H1 (cell line): ENCODE results near the gene DPP10. TPM values are rescaled to one million over a fixed set of nuclear protein-coding genes. Genes with fewer than 3 reads are reported as not detected.

ENCODE experiments used
- CTCF ChIA-PET: fragments of 300-600 bp; sonication (Branson Sonifier 250); formaldehyde crosslinking; loops from one replicate; lab custom pipeline; 2021; ENCODE audit not compliant: partially characterized antibody; lab: Charles Lee
- POLR2A ChIA-PET: fragments of 300-600 bp; sonication (Branson Sonifier 250); formaldehyde crosslinking; loops from one replicate; lab custom pipeline; 2021; ENCODE audit warnings: inconsistent platforms; ENCODE audit not compliant: partially characterized antibody; lab: Charles Lee
- DNase-seq, 2 experiments: peaks; one replicate each; pipeline versions ENCODE4 v3.0.0 to v3.0.0-alpha.2; 2010 to 2022; ENCODE audit warnings: low spot score in 2 of 2, low read depth in 1 of 2, mixed read lengths in 1 of 2
- FAIRE-seq: peaks from 2 replicates; lab custom pipeline; 2011; peaks lifted over from hg19 to GRCh38; lab: Jason Lieb, UNC
- H2AFZ ChIP-seq: 2 replicates; pipeline ENCODE4 v1.8.1; 2012; ENCODE audit warnings: low read length, inconsistent platforms
- H2AK5ac ChIP-seq: 2 replicates; pipeline ENCODE4 v1.6.1; 2013; ENCODE audit warnings: low read depth, low read length
- H2BK120ac ChIP-seq: replicated peaks from 2 replicates; pipeline ENCODE3; 2013; ENCODE audit warnings: low read depth, low read length, inconsistent platforms
- H2BK12ac ChIP-seq: 2 replicates; pipeline ENCODE4 v1.6.1; 2013; ENCODE audit warnings: low read depth, low read length
- H2BK15ac ChIP-seq: 2 replicates; pipeline ENCODE4 v1.6.1; 2013; ENCODE audit warnings: low read length
- H2BK20ac ChIP-seq: 2 replicates; pipeline ENCODE4 v1.6.1; 2013; ENCODE audit warnings: low read length
- H2BK5ac ChIP-seq: 2 replicates; pipeline ENCODE4 v1.6.1; 2013; ENCODE audit warnings: low read depth, low read length
- H3K14ac ChIP-seq: 2 replicates; pipeline ENCODE4 v1.6.1; 2013; ENCODE audit warnings: inconsistent platforms; ENCODE audit not compliant: insufficient read length
- H3K18ac ChIP-seq: 2 replicates; pipeline ENCODE4 v1.6.1; 2013; ENCODE audit warnings: low read length; ENCODE audit errors: extremely low read depth
- H3K23ac ChIP-seq: 2 replicates; pipeline ENCODE4 v1.6.1; 2013; ENCODE audit warnings: inconsistent platforms; ENCODE audit not compliant: insufficient read length
- H3K23me2 ChIP-seq: 2 replicates; pipeline ENCODE4 v1.6.1; 2013; ENCODE audit warnings: low read depth, low read length
- H3K27ac ChIP-seq: 2 replicates; pipeline ENCODE4 v1.6.1; 2011; ENCODE audit warnings: low read depth, low read length, inconsistent platforms
- H3K27me3 ChIP-seq, 4 experiments: replicated peaks in 1 of 4; 1 replicate in 1 of 4; 2 replicates in 3 of 4; pipeline versions ENCODE4 v1.6.1 to v1.8.1; 2011 to 2013; ENCODE audit warnings: low read length in 3 of 4, mild to moderate bottlenecking in 3 of 4, inconsistent platforms in 2 of 4, mixed read lengths in 2 of 4, moderate library complexity in 1 of 4; ENCODE audit not compliant: control insufficient read depth in 3 of 4, insufficient read depth in 3 of 4; ENCODE audit errors: extremely low read depth in 1 of 4
- H3K36me3 ChIP-seq, 4 experiments: 2 replicates each; pipeline versions ENCODE4 v1.6.1 to v1.8.1; 2011 to 2013; ENCODE audit warnings: mild to moderate bottlenecking in 4 of 4, low read length in 3 of 4, moderate library complexity in 2 of 4, control low read depth in 1 of 4, inconsistent platforms in 1 of 4; ENCODE audit not compliant: insufficient read depth in 4 of 4, control insufficient read depth in 2 of 4
- H3K4ac ChIP-seq: replicated peaks from 2 replicates; pipeline ENCODE3; 2013; ENCODE audit warnings: low read length, low read depth, mixed read lengths, inconsistent platforms; ENCODE audit not compliant: insufficient read length
- H3K4me1 ChIP-seq, 4 experiments: replicated peaks in 1 of 4; 1 replicate in 1 of 4; 2 replicates in 3 of 4; pipeline versions ENCODE4 v1.6.1 to v1.8.1; 2011 to 2013; ENCODE audit warnings: low read length in 3 of 4, inconsistent platforms in 2 of 4, mixed read lengths in 1 of 4; ENCODE audit not compliant: insufficient read depth in 4 of 4, control insufficient read depth in 3 of 4
- H3K4me2 ChIP-seq, 2 experiments: 2 replicates each; pipeline versions ENCODE4 v1.6.1 to v1.8.1; 2011 to 2013; ENCODE audit warnings: low read depth in 2 of 2, low read length in 2 of 2, control low read depth in 1 of 2, inconsistent platforms in 1 of 2, mild to moderate bottlenecking in 1 of 2; ENCODE audit not compliant: insufficient read depth in 1 of 2
- H3K4me3 ChIP-seq, 4 experiments: fragments of 200-600, 300-600 bp in 1 of 4; sonication (generic), shearing (Covaris generic), sonication (Bioruptor Twin) in 1 of 4; 2 replicates each; pipeline versions ENCODE4 v1.5.1 to v1.8.1; 2011 to 2016; ENCODE audit warnings: low read length in 4 of 4, low read depth in 3 of 4, control low read depth in 2 of 4, inconsistent platforms in 2 of 4, mild to moderate bottlenecking in 2 of 4, mixed read lengths in 1 of 4, moderate library complexity in 1 of 4; ENCODE audit not compliant: insufficient read depth in 2 of 4; ENCODE audit errors: extremely low read depth in 1 of 4
- H3K56ac ChIP-seq: replicated peaks from 2 replicates; pipeline ENCODE3; 2013; ENCODE audit warnings: low read depth, mild to moderate bottlenecking, mixed read lengths, low read length, inconsistent platforms; ENCODE audit not compliant: insufficient read length
- H3K79me1 ChIP-seq: 2 replicates; pipeline ENCODE4 v1.6.1; 2013; ENCODE audit warnings: low read depth, low read length, control low read depth
- H3K79me2 ChIP-seq, 2 experiments: 2 replicates each; pipeline versions ENCODE4 v1.6.1 to v1.8.1; 2012 to 2013; ENCODE audit warnings: low read length in 2 of 2, mild to moderate bottlenecking in 2 of 2, inconsistent platforms in 1 of 2; ENCODE audit not compliant: insufficient read depth in 2 of 2, control insufficient read depth in 1 of 2
- H3K9ac ChIP-seq, 4 experiments: replicated peaks in 1 of 4; 1 replicate in 1 of 4; 2 replicates in 3 of 4; pipeline versions ENCODE4 v1.6.1 to v1.8.1; 2011 to 2013; ENCODE audit warnings: low read depth in 3 of 4, low read length in 3 of 4, control low read depth in 2 of 4, mild to moderate bottlenecking in 2 of 4, moderate library complexity in 2 of 4, inconsistent platforms in 1 of 4; ENCODE audit errors: extremely low read depth in 1 of 4
- H3K9me3 ChIP-seq, 2 experiments: 2 replicates each; pipeline versions ENCODE4 v1.6.1 to v1.8.1; 2012 to 2013; ENCODE audit warnings: mild to moderate bottlenecking in 2 of 2, moderate library complexity in 2 of 2, control low read depth in 1 of 2, inconsistent platforms in 1 of 2, low read depth in 1 of 2, low read length in 1 of 2, mixed read lengths in 1 of 2; ENCODE audit not compliant: insufficient read depth in 2 of 2
- H4K20me1 ChIP-seq, 2 experiments: replicated peaks in 1 of 2; 2 replicates each; pipeline versions ENCODE3 to v1.8.1; 2011 to 2013; ENCODE audit warnings: inconsistent platforms in 2 of 2, low read length in 2 of 2, mild to moderate bottlenecking in 1 of 2; ENCODE audit not compliant: insufficient read depth in 2 of 2, control insufficient read depth in 1 of 2
- H4K5ac ChIP-seq: 2 replicates; pipeline ENCODE4 v1.6.1; 2013; ENCODE audit warnings: low read length, low read depth, mixed read lengths, inconsistent platforms; ENCODE audit not compliant: insufficient read length
- H4K8ac ChIP-seq: 2 replicates; pipeline ENCODE4 v1.8.0; 2013; ENCODE audit warnings: mild to moderate bottlenecking, moderate library complexity, low read length, inconsistent platforms; ENCODE audit not compliant: insufficient read depth; ENCODE audit errors: extremely low read depth
- H4K91ac ChIP-seq: replicated peaks from 2 replicates; pipeline ENCODE3; 2013; ENCODE audit warnings: low read length, mixed read lengths, inconsistent platforms; ENCODE audit not compliant: insufficient read length
- CBX5 ChIP-seq: fragments of 300-800, 300-1000 bp; sonication (generic); IDR thresholded peaks from 2 replicates; pipeline ENCODE4 v1.7.1; 2016; ENCODE audit warnings: antibody characterized with exemption, low read length, low read depth
- RAD21 ChIP-seq, 2 experiments: IDR thresholded peaks in 1 of 2; conservative IDR thresholded peaks in 1 of 2; 2 replicates each; pipeline ENCODE4 v1.6.1; 2011; ENCODE audit warnings: low read depth in 2 of 2, low read length in 2 of 2, improper control_type of control experiment in 1 of 2, inconsistent platforms in 1 of 2, mild to moderate bottlenecking in 1 of 2, moderate library complexity in 1 of 2
- WGBS, 2 experiments: shearing (Covaris generic) in 1 of 2; methylation state at CpG; one replicate each; pipeline versions ENCODE4 v1.1.6 to v1.1.7; 2013 to 2015; ENCODE audit warnings: low lambda C conversion rate in 2 of 2, mixed read lengths in 2 of 2, inconsistent platforms in 1 of 2, low coverage in 1 of 2, missing lambda C conversion rate in 1 of 2; ENCODE audit not compliant: insufficient replicate concordance in 2 of 2, insufficient coverage in 1 of 2, insufficient read length in 1 of 2; ENCODE audit errors: extremely low coverage in 1 of 2, missing lambda C conversion rate in 1 of 2; 5-methylcytosine and 5-hydroxymethylcytosine counted together
- polyA plus RNA-seq, 7 experiments: library from polyadenylated mRNA; depleted of rRNA in 3 of 7; stranded (reverse) in 5 of 7; unstranded in 2 of 7; fragments of >200 nt in 5 of 7; fragments of 200-250 nt in 2 of 7; gene quantifications; 1 replicate in 5 of 7; 2 replicates in 1 of 7; 4 replicates in 1 of 7; pipeline versions ENCODE4 v1.2.1 to v1.2.3, GENCODE V29; 2011 to 2013; ENCODE audit warnings: missing spikeins in 2 of 7, mixed read lengths in 2 of 7
- total RNA-seq: library from RNA; stranded (reverse); fragmentation: NEBNext Ultra II Directional; extraction: Animal tissue kit (Norgen Biotek cat#: 25700); gene quantifications from 2 replicates; pipeline ENCODE4 v1.2.1, GENCODE V29; 2021
- TF ChIP-seq, protein P1 (sequence below), 3 experiments: IDR thresholded peaks; 1 replicate in 2 of 3; 2 replicates in 1 of 3; pipeline versions ENCODE4 v1.5.1 to v1.6.1; 2011; ENCODE audit warnings: low read length in 3 of 3, mild to moderate bottlenecking in 3 of 3, inconsistent platforms in 2 of 3, low read depth in 1 of 3, moderate library complexity in 1 of 3; ENCODE audit not compliant: insufficient read depth in 1 of 3; ENCODE audit errors: control extremely low read depth in 1 of 3

The DPP10 gene
- total and polyA plus RNA-seq, 2 of the 8 experiments (the other 6 are each of a cell fraction or from before 2014, with no cell fraction given): 3.3 to 7.2 TPM

- H3K18ac ChIP-seq: no peak overlapping the region
- H2BK15ac ChIP-seq: no peak overlapping the region
- 76% methylated on average over 7 of the region's 7 CpGs; no CpG with 5 or more reads in 1 of the 2 experiments for WGBS, 2 experiments
- no peak overlapping the region for H3K4me3 ChIP-seq
- H3K23me2 ChIP-seq: no peaks in the 10 kb centered on the region
- H2BK5ac ChIP-seq: no peak overlapping the region
- no peaks in the 10 kb centered on the region for H3K79me2 ChIP-seq
- no peak overlapping the region for H2AK5ac ChIP-seq
- no peaks in the 10 kb centered on the region for H3K9me3 ChIP-seq
- peak overlapping the region; percentile 84 for H2AFZ ChIP-seq
- no peak overlapping the region for H3K4me2 ChIP-seq
- H3K36me3 ChIP-seq: no peaks in the 10 kb centered on the region
- H3K4ac ChIP-seq: no peak overlapping the region
- no peak overlapping the region for H2BK20ac ChIP-seq
- H4K91ac ChIP-seq: no peak overlapping the region
- no peak overlapping the region for H3K27ac ChIP-seq
- no peaks in the 10 kb centered on the region for H3K4me1 ChIP-seq
- H2BK120ac ChIP-seq: no peak overlapping the region
- H2BK12ac ChIP-seq: no peak overlapping the region
- TF ChIP-seq, protein P1, sequence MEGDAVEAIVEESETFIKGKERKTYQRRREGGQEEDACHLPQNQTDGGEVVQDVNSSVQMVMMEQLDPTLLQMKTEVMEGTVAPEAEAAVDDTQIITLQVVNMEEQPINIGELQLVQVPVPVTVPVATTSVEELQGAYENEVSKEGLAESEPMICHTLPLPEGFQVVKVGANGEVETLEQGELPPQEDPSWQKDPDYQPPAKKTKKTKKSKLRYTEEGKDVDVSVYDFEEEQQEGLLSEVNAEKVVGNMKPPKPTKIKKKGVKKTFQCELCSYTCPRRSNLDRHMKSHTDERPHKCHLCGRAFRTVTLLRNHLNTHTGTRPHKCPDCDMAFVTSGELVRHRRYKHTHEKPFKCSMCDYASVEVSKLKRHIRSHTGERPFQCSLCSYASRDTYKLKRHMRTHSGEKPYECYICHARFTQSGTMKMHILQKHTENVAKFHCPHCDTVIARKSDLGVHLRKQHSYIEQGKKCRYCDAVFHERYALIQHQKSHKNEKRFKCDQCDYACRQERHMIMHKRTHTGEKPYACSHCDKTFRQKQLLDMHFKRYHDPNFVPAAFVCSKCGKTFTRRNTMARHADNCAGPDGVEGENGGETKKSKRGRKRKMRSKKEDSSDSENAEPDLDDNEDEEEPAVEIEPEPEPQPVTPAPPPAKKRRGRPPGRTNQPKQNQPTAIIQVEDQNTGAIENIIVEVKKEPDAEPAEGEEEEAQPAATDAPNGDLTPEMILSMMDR (IDR thresholded peaks at IDR 0.05; ENCODE audit: control extremely low read depth in 1 of 3, insufficient read depth in 1 of 3, low read depth in 1 of 3, low read length in 3 of 3): peak in 2 of 3 experiments; percentile 44 to 54; a peak in 2 of 4 replicates
- peak; percentile 61 to 67 for TF ChIP-seq RAD21 (IDR thresholded peaks at IDR 0.05 in 1 of 2, conservative IDR thresholded peaks at IDR 0.05 in 1 of 2; ENCODE audit: low read depth in 2 of 2, low read length in 2 of 2)
- no peak for TF ChIP-seq CBX5
- POLR2A ChIA-PET: no interaction called here
- H3K56ac ChIP-seq: no peak overlapping the region
- no peak overlapping the region for H4K5ac ChIP-seq
- DNase-seq (no peak), FAIRE-seq (peak; percentile 39)
- CTCF ChIA-PET: interaction anchor here (0.6 to 3.5 kb wide), 5 partner anchors 8 to 566 kb away, joined by 3 to 15 read pairs (median 3); no protein-coding TSS in a partner anchor
- no peaks in the 10 kb centered on the region for H4K20me1 ChIP-seq
- no peaks in the 10 kb centered on the region for H3K79me1 ChIP-seq
- no peak overlapping the region for H3K14ac ChIP-seq
- H4K8ac ChIP-seq: no peak overlapping the region
- H3K23ac ChIP-seq: no peak overlapping the region
- H3K27me3 ChIP-seq: no peaks in the 10 kb centered on the region
- H3K9ac ChIP-seq: no peak overlapping the region
Observed at GRCh38 chr2:114543236-114543766, 100.9 kb downstream of the DPP10 start.
